CD4-positive, alpha-beta T cell treated with Interleukin-2 at 100 ng/mL for 4 hours (primary cell): Measurements from ENCODE around the gene LVRN.

Experiments used
- DNase-seq: peaks from one replicate; pipeline ENCODE4 v3.0.0-alpha.2; 2020; ENCODE audit warnings: low spot score

The LVRN gene

DNA sequence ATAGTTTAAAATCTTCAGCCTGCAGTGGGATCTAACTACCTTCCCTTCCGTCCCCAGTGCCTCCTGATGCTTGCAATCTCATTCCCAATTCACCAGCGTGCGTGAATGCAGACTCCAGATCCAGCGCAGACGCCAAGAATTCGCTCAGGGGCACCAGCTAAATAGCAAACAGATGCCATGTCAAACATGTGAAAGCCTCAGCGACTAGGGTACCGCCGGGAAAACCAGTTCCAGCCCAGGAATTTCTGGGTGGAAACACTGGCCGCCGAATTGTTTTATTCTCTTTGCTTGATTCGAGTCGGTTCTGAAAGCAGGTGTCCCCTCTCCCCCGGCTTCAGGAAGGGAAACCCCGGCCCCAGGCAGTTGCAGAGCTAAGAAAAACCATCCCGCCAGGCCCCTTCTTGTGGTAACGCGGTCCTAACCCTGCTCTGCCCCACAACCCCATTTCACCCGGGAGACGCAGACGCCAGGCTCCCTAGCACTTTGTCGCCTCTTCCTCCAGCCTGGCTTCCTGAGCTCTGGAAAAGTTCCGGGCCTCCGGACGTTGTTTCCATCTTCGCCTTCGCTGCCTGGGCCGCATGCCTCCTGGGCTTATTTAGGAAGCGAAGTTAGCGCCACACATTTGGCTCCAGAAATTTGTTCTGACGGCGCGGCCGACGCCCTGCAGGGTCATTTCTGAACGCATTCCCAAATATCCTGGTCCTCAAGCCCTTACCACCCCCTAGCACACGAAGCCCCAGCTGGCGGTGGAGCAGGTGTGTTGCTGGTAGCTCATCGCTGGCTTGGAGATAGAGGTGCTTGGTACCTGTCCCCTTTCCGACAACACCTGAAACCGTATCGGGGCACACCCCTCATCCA, 665 bp upstream of the LVRN start:
- DNase-seq = no peak

DNA sequence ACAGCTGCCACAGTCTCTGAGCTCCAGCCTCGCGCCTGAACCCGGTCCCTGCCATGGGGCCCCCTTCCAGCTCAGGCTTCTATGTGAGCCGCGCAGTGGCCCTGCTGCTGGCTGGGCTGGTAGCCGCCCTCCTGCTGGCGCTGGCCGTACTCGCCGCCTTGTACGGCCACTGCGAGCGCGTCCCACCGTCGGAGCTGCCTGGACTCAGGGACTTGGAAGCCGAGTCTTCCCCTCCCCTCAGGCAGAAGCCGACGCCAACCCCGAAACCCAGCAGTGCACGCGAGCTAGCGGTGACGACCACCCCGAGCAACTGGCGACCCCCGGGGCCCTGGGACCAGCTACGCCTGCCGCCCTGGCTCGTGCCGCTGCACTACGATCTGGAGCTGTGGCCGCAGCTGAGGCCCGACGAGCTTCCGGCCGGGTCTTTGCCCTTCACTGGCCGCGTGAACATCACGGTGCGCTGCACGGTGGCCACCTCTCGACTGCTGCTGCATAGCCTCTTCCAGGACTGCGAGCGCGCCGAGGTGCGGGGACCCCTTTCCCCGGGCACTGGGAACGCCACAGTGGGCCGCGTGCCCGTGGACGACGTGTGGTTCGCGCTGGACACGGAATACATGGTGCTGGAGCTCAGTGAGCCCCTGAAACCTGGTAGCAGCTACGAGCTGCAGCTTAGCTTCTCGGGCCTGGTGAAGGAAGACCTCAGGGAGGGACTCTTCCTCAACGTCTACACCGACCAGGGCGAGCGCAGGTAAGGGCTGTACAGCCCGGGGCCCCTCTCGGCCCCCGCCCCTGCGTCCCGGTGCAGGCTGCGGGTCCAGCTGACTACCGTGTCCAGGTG, 509 bp downstream of the LVRN start:
- DNase-seq = no peak

DNA sequence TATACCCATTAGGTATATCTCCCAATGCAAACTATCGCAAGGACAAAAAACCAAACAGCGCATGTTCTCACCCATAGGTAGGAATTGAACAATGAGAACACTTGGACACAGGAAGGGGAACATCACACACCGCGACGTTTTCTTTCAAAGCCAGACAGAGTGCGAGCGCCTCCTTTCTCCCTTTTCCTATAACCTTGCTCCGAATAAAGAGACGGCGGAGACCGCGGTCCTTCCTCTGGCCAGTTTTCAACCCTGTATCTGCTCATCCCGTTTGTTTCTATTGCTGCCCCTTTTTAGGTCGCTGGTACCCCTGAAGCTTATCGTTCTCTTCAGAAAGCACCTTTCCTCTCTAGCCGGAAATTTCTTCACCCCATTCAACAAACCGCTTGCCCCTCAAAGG, 1.3 kb downstream of the LVRN start:
- no peak for DNase-seq

DNA sequence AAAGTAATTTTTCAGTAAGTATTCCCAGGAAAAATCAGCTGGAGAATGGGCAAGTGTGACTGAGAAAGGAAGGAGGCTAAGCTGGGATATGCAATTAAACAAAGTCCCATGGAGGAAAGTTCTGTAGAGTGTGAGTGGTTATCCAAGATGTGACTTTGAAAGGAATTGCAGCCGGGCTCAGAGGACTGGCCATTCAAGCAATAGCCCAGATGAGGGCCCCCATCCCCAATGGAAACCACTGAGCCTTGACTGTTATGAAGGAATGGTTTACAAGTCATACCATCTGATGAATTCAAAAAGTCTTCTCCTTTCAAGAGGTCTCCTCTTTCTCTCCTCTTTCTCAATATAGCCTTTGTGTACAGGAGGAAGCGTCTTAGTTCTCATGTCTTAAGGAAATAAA, 6.5 kb downstream of the LVRN start:
- DNase-seq = no peak

DNA sequence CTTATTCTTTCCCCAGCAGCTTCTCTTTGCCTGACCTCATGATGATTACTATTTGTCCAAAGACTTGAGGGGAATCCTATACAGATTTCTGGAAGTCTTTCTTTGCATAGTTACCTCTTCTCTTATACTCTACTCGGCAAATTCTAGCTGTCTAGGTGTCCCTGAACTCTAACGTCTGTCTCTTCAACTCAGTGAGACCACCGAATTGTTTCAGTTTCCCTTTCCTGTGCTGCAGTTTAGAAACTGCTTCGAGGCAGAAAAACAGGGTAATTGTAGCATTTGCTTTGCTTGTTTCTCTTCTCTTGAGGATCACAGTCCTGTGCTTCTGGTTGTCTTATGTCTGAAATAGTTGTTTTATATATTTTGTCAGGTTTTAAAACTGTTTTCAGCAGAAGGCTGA, 14.8 kb downstream of the LVRN start:
- DNase-seq = no peak

DNA sequence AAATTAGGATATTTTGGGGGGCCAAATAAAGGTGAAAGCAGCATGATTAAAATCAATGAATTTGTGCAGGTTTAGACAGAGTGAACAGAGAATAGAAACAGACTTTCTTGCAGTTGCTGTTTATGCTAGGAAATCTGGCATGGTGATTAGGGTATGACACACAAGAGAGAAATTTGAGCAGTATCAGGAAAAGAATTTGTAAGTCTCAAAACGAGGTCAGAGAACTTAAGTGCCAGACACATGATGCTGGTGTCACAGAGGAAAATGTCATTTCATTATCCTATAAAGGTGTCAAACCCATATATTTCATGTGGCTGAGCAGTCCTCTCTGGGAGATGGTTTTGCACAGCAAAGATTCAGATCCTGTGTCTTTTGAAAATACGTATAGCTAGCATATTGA, 15.7 kb downstream of the LVRN start:
- no peak for DNase-seq

DNA sequence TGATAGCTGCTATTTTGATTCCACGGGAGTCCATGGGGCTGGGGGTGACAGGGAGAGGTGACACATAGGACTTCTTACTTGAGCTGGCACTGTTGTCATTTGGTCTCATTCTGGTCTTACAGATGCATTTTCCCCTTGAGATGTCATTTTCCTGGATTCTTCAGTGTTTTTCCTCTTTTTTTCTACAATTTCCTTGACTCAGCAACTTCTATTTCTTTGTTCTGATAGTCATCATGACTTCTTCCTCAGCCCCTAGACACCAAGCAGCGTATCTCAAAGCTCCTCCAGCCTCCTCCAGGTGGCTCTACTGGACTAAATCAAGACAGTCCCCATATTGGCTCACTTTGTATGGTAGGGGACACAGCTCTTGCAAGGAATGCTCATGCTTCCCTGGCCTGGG, 16.5 kb downstream of the LVRN start:
- DNase-seq = no peak

DNA sequence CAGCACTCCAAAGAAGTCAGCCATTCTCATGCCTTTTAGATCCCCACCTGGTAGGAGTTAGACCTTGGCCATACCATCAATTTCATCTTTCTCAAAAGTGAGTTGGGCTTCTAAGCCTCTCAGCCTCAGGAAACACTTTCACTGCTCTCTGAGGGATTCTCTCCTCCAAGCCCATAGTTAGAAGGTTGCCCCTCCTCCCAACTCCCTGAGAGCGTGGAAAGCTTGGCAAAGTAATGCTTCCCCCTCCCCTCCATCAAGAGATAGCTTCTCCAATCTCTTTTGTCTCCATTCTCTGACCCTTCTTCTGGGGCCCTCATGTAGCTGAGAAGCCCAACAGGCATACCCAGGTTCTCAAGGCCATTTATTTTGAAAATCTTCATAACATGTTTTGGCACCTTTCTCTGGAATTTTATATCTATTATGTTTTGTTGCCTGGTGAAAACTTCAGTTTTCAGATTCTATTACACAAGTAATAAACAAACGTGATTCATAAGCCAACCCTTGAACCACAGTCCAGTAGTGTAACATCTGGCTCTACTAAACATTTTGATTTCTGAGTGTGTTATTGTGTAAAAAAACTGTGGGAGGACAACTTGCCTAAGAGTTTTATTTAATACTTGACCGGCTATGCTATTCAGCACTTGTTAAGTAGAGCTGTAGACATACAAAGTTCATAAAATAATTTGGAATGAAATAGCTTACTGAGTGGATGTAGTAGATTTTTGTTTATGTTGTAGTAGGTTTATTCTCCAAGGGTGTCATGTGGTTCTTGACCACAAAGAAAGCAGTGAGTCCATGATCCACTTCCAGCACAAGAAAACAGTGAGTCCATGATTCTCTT, 17.1 kb downstream of the LVRN start:
- DNase-seq = no peak

DNA sequence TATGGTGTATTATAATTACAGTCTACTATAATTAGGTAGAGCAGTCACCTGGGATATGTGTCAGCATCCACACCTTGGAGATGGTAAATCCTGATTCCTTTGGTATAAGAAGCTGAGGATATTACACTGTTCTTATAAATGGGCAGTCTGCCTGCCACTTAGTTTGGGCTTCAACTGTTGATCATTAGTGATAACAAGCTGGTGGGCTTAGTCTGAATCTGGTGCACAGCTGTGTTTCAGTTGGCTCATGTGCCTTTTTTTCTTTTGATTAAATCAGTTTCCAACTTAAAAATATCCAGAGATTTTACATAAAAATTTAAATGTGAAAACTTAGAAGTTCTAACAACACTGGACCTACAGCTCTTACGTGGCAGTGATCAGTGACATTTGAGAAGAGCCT, 21.2 kb downstream of the LVRN start:
- no peak for DNase-seq

DNA sequence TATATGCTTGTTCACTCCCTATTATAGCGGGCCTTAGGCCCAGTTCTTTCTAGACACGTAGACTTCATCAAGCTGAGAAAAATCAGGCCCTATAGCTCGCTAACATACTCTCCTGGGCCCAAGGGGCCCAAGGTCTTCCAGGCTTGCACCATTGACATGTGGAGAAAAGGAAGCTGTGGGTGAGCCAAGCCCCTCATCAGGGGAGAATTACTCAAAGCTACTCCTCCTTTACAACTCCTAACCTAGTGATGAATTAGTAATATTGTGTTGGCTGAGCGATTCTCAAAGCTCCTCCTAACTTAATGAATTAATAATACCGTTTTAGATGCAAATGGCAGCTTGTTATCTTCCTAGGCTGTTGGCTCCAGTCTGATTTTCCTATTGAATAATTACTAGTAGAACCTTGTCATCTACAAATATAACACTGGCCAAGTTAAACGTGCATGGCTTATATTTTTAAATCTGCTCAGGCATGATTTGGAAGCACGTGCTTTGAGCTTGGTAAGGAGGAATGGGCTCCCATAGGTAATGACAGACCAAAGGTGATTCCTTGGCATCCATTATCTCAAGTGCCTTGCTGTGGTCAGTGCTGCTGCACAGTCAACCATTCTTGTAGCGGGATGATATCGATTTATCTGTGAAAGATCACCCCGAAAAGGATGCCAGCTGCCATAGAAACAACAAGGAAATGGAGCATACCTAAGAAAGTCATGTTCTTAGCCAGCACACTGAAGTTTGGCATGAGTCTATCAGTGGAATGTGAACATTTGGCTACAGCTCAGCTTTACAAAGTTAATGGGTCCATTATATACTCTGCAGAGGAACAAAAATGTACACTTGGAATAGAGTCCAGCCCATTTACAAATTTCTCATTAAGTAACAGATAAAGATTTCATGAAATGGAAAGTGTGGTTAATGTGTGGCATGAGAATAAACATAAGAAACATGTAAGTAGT, 23.8 kb downstream of the LVRN start:
- DNase-seq = no peak

DNA sequence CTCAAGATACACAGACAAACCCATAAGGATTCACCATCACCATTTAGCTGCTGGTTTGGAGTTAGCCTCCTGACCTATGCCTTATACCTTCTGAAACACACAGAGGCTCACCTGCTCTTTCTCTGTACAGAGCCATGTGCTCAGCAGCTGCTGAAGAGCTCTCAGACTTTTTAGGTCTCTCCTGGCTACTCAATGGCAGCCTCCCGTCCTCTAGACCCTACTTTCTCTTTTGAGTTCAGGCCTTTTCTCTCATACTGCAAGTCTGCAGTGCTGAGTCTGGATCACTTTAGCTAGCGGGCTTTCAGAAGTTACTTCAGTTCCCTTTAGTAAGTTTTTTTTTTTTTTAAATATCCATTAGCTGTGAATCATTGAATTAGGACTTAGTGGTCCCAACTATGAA, 25.7 kb downstream of the LVRN start:
- no peak for DNase-seq

DNA sequence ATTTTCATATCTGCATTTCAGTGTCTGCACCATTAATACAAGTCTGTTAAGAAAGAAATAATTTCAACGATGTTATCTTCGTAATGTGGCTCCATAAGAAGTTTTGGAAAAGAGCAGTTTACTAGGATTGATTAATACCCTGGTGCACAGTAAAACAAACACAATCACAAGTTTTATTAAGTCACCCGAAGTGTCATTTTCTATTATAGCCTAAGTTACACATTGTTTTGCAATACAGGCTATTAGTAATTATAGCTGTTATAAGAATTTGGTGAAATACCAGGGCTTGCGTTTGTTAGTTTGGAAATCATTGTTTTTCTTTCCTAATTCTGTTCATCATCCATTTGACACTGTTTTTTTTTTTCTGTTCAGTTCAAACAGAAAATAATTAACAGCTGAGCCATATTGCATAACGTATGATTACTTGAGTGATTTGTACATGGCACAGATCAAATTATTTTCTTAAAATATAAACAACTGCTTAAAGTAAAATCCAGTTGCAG, 30.6 kb downstream of the LVRN start:
- DNase-seq = no peak

DNA sequence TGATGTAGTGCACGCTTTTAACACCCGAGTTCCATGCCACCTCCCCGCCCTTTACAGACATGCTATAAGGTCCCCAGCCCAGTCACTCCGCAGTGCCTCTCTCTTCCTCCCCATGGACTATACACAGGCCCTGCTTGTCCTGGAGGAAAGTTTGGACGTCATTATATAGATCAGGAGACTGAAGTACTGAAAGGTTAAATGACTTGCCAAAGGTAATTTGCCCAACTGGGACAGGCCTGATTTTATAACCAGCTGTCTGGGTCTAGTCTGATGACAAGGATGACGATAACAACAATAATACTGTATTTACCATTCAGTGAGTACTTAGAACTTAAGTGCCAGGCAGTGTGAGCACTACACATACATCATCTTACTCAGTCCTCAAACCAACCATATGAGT, 33.1 kb downstream of the LVRN start:
- no peak for DNase-seq

DNA sequence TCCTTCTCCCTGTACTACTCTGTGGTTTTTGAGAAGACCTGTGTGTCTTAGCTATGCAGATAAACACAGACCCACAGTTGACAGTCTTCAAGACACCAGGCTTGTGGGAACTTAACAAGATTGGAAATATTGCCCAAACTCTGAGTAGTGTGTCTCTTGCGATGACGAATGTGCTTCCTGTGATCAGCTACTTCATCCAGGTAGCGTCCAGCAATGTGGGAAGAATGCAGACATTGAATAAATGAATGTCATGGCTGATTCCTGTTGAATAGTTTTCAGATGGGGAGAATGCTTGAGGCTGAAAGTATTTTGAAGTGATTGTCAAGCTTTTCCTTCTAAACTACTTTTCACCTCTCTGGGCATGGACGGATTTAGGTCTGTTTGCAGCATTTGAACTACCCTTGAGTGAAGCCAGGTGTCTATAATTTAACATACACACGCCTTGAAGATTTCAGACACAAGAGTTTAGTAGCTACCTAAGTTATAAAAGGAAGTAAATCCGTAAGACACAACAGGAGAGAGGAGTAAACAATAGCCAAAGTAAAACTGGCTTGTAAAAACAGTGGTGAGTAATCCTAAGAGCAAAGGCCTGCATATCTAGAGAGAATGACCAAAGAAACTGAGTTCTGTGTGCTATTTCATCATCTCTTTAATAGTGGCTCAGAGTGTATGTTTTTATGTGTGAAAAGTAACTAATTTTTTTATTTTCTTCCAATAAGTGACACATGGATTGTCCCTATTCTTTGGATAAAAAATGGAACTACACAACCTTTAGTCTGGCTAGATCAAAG, 40.0 kb downstream of the LVRN start:
- DNase-seq = no peak

DNA sequence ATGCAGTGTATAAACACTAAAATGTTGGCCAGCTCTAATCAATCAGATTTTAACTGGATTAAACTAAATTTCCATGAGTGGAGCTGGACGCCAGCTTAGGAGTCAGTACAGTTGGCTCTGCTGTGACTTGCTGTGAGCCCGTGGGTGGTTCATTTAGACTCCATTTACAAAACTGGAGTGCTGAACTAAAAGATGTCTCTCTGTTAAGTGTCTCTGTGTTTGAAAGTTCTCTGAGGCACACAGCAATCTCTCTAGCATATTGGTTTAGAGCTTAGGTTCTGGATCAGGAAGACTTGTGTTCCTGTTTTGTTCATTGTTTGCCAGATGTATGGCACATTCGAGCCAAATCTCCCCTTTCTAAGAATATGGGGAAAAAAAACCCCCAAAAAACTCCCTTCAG, 42.0 kb downstream of the LVRN start:
- DNase-seq = no peak

DNA sequence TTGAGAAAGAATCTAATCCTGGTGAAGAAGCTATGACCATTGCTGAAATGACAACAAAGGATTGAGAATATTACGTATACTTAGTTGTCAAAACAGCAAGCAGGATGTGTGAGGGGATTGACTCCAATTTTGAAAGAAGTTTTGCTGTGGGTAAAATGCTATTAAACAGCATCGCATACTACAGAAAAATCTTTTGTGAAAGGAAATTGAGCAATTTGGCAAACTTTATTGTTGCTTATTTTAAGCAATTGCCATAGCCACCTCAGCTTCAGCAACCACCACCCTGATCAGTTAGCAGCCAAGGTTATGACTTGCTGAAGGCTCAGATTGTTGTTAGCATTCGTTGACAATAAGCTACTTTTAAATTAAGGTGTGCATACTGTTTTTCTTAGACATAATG, 47.5 kb downstream of the LVRN start:
- no peak for DNase-seq

DNA sequence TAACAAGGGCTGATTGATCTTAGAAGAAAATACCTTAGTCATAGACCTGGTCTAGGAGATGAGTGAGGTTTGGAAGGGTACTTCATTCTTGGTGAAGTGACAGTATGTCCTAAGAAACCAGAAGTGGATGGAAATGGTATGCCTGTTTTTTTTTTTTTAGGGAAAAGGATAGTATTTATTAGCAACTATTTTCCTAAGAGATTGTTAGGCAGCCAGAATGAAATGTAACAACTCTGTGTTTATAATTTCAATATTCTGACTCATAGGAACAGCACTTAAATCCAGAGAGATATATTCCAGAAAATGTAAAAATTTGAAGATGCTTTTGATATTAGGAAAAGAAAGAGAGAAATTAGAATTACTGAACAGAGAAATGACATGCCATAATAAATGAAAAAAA, 48.8 kb downstream of the LVRN start:
- no peak for DNase-seq

DNA sequence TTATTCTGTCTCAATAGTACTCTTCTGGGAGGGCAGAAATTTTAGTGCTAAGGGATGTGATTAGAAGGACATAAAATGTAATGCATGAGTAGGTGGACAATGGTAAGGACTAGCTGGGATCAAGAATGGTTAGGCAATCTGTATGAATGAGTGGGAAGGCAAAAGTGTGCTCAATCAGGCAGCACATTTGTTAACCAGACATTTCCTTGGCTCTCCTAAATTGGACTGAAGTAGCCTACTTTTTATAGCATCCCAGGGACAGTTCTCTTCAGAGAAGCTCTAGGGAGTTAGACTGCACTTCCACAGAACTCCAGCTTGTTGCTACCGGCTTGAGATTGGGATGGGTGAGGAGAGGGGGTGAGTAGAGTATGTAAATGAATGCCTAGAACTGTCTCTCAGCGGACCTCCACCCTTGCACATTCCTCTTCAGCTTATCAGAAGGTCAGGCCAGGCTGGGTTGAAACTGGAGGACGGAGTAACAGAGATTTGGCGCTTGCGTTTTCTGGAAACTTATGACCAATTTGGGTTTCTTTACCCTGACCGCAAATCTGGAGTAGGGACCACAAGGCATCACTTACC, 51.0 kb downstream of the LVRN start:
- DNase-seq = no peak

DNA sequence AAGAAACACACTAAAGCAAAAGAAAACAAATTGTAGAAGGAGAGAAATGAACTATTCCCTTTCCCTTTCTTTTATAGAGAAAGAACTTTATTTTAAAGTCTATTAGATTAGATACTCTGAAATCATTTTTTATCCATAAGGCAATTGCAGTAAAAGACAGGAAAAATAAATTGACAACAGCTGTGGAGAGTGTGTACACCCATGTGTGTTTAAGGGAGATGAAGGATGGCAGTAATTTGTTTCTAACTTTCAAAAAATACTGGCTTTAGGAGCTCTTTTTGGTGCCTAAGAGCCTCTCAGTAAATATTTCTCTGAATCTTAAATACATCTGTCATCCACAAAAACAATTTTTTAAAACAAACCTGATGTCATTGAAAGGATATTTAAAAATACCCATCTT, 51.7 kb downstream of the LVRN start:
- DNase-seq = no peak

DNA sequence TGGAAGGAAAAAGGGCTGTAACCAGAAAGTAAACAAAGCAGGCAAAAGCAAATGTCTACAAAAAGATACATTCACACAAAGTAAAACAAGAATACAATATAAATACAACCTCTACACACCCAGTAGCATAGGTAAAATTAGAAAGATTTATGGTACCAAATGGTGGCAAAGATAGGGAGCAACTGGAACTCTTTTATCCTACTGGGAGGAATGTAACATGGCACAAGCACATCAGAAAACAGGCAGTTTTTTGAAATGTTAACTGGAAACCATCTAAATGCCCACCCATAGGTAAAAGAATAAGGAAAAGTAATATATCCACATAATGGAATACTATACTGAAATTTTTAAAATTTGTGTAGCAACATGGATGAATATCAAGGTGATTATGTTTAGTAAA, 61.3 kb downstream of the LVRN start:
- no peak for DNase-seq
